Fibroblast of pulmonary artery (primary cell): ENCODE results near the gene NTM.

Experiments used
- DNase-seq: peaks from one replicate; pipeline ENCODE4 v3.0.0-alpha.2; 2010; ENCODE audit warnings: low read depth
- H3K4me3 ChIP-seq: replicated peaks from 2 replicates; pipeline ENCODE4 v1.5.1; 2011; ENCODE audit warnings: low read depth, mild to moderate bottlenecking, control low read depth, low read length, moderate library complexity
- TF ChIP-seq, protein P1 (sequence below): IDR thresholded peaks from 2 replicates; pipeline ENCODE4 v1.5.1; 2011; ENCODE audit warnings: mild to moderate bottlenecking, control low read depth, low read length, inconsistent platforms; ENCODE audit errors: missing control alignments

Gene NTM

DNA sequence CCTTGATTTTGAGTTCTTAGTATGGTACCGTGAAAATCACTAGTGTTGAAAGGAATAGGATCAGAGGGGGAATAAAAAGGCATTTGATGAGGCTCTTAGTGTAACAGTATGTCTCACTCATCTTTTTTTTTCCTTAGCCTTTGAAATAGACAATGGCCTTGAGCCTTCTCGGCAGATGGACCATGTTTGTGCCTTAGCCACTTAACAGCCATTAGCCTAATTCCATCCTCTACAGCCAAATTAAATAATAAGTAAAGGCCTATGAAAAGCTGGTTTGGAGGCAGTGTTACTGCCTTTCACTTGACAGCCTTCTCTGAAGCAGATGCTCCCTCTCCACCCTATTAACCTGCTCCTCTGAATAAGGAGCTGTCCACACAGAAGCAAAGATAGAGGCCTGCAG is 580.7 kb downstream of the NTM start:
- no peak for DNase-seq
- H3K4me3 ChIP-seq, result no peak overlapping the region
- TF ChIP-seq, protein P1, sequence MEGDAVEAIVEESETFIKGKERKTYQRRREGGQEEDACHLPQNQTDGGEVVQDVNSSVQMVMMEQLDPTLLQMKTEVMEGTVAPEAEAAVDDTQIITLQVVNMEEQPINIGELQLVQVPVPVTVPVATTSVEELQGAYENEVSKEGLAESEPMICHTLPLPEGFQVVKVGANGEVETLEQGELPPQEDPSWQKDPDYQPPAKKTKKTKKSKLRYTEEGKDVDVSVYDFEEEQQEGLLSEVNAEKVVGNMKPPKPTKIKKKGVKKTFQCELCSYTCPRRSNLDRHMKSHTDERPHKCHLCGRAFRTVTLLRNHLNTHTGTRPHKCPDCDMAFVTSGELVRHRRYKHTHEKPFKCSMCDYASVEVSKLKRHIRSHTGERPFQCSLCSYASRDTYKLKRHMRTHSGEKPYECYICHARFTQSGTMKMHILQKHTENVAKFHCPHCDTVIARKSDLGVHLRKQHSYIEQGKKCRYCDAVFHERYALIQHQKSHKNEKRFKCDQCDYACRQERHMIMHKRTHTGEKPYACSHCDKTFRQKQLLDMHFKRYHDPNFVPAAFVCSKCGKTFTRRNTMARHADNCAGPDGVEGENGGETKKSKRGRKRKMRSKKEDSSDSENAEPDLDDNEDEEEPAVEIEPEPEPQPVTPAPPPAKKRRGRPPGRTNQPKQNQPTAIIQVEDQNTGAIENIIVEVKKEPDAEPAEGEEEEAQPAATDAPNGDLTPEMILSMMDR, result no peak

DNA sequence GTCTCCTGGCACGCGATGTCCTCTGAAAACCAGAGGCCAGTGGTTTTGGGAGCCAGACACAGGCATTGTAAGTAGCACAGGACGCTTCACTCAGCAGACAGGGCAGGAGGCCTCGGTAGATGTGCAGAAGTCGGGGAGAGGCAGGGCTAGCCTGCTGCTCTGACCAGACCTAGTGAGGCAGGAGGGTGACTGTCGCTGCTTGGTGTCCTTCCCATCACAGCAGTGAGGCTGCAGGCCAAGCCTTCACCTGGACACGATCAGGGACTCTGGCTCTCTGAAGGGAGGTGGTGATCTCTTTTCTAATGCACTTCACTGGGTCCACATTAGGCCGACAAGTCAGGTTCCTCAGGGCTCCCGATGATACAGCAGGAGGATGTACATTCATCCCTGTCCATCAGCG is 583.7 kb downstream of the NTM start:
- no peak for DNase-seq
- H3K4me3 ChIP-seq, result no peak overlapping the region
- TF ChIP-seq, protein P1, result no peak

DNA sequence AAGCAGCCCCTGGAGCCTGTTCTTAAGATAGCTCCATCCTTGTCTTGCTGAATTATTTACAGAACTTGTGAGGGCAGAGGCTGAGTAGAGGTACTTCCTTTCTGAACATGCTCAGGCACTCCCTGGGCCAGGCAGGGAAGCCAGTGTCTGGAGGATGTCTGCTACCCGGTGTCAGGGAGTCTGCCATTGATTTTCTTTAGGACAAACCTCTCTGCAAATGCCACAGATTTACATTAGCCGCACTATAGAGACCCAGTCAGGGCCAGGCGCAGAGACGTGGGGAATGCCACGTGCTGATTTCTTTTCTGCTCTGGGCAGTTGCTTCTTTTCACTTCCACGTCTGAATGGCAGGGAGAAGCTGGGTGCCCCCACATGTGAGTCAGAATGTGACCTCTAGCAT is 585.5 kb downstream of the NTM start:
- no peak overlapping the region for H3K4me3 ChIP-seq
- no peak for DNase-seq
- TF ChIP-seq, protein P1, result no peak

DNA sequence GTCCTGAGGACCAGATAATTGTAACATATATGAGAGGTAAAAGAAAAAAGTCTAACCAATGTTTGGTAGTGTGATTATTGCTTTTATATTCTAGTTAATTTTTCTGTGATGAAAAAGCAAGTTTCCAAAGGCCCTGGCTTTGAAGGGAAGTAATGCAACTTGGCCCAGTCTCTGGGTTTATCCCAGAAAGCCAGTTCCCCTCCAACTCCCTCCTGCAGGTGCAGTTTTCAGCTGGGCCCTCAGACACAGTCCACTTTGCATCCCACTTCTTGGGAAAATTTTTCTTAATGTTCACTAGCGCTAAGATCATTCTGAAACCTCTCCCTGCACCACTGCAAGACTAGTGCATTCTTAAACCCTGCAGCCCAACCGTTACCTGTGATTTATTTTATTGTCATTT is 586.8 kb downstream of the NTM start:
- H3K4me3 ChIP-seq, result no peak overlapping the region
- TF ChIP-seq, protein P1, result no peak

DNA sequence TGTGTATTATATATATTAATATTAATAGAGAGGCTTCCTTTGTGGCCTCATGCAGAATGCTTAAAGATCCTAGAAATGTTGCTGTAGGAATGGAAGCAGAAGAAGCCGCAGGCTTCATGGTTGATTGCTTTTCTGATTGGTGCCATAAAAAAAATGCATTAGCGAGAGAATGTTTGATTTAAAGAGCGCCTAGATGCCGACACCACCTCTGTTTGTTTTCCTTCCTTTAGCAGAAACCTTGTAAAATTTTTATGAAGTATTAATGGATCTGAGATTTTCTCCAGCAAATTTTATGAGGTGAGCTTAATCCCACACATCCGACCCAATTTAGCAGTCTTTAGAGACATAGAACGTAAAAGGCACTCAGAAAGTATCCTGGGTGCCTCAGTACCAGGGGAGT is 587.5 kb downstream of the NTM start:
- no peak for DNase-seq
- H3K4me3 ChIP-seq, result no peak overlapping the region
- TF ChIP-seq, protein P1, result no peak

More for the DNA sequence above, 586.8 kb downstream of the NTM start:
- no peak for DNase-seq

DNA sequence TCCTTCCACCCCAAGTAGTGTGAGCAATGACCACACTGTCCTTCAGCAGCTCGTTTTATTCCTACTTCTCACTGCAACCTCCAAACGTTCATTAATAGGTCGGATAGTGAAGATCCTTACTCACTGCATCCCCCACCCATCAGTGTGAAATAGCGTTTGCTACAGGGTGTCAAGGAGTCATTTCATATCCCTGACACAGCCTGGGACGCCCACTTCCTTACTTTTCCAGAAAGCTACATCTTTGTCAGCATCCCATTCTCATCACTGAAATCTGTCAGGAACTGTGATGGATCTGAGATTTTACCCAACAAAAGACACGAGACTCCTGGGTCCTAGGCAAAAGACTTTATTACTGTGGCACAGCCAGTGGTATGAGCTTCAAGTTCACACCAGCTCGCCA is 592.4 kb downstream of the NTM start:
- H3K4me3 ChIP-seq, result no peak overlapping the region
- no peak for DNase-seq
- TF ChIP-seq, protein P1, result no peak

DNA sequence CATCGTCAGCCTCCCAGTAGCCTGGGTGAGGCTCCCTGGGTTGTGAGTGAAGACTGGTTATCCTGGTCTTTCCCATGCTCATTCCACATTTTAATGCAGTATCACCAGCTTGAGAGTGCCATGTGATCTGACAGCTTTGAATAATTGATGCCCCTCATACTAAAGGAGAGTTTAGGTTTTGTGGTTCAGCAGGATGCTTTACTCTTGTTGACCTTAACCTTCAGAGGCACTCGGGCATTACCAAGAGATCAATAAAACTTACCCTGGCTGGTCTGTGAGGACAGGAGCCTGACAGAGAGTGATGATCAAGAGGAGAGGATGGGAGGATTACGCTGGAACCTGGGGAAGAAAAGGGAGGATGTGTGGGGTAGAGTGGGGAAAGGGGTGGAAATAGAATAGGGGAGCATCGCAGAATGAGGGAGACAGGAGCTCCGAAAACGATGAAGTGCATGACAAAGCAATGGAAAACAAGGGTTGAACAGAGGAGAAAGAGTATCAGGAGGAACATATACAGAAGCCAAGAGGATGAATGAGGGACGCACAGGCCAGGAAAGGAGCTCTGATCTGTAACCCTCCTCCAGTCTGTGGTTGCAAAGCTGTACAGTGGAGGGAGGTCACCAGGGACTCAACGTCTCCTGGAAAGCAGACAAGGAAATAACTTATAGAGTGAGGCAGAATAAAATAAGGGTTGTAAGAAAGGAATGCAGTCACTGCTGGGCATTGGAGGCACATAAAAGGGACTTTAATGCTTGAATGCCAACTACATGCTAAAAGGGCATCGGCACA is 594.5 kb downstream of the NTM start:
- H3K4me3 ChIP-seq, result no peak overlapping the region
- no peak for DNase-seq
- TF ChIP-seq, protein P1, result no peak
